H1 (cell line): ENCODE measurements around the gene GNS. TPM values are rescaled to one million over a fixed set of nuclear protein-coding genes. Genes with fewer than 3 reads are reported as not detected.

ENCODE experiments used
- polyA plus RNA-seq, 7 experiments: library from polyadenylated mRNA; depleted of rRNA in 3 of 7; stranded (reverse) in 5 of 7; unstranded in 2 of 7; fragments of >200 nt in 5 of 7; fragments of 200-250 nt in 2 of 7; gene quantifications; 1 replicate in 5 of 7; 2 replicates in 1 of 7; 4 replicates in 1 of 7; pipeline versions ENCODE4 v1.2.1 to v1.2.3, GENCODE V29; 2011 to 2013; ENCODE audit warnings: missing spikeins in 2 of 7, mixed read lengths in 2 of 7
- total RNA-seq: library from RNA; stranded (reverse); fragmentation: NEBNext Ultra II Directional; extraction: Animal tissue kit (Norgen Biotek cat#: 25700); gene quantifications from 2 replicates; pipeline ENCODE4 v1.2.1, GENCODE V29; 2021
- TF ChIP-seq, protein P1 (sequence below): fragments of 300-600 bp; sonication (generic); IDR thresholded peaks from 2 replicates; pipeline ENCODE4 v1.7.1; 2012; ENCODE audit warnings: low read length, moderate library complexity, mild to moderate bottlenecking, inconsistent platforms; ENCODE audit not compliant: insufficient replicate concordance

GNS gene
- total and polyA plus RNA-seq, 2 of the 8 experiments (the other 6 are each of a cell fraction or from before 2014, with no cell fraction given), result 16.0 to 28.5 TPM

DNA sequence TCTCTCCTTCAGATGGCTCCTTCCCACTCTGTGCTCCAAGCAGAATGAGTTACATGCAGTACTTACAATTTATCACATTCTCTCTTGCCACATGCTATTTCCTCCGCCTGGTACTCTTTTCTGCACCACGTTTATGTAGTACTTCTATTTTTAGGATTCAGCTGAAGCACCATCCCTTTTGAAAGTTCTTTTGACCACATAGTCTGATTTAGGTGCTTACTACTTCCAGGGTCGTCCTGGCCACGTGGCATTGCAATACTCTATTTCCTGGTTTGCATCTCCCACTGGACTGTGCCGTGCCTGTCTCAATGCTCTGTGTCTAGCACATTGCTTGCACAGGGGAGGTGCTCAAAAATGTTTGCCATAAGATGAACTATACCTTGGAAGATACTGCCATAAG lies 48.9 kb upstream of the GNS start (continued):
- TF ChIP-seq, protein P1, sequence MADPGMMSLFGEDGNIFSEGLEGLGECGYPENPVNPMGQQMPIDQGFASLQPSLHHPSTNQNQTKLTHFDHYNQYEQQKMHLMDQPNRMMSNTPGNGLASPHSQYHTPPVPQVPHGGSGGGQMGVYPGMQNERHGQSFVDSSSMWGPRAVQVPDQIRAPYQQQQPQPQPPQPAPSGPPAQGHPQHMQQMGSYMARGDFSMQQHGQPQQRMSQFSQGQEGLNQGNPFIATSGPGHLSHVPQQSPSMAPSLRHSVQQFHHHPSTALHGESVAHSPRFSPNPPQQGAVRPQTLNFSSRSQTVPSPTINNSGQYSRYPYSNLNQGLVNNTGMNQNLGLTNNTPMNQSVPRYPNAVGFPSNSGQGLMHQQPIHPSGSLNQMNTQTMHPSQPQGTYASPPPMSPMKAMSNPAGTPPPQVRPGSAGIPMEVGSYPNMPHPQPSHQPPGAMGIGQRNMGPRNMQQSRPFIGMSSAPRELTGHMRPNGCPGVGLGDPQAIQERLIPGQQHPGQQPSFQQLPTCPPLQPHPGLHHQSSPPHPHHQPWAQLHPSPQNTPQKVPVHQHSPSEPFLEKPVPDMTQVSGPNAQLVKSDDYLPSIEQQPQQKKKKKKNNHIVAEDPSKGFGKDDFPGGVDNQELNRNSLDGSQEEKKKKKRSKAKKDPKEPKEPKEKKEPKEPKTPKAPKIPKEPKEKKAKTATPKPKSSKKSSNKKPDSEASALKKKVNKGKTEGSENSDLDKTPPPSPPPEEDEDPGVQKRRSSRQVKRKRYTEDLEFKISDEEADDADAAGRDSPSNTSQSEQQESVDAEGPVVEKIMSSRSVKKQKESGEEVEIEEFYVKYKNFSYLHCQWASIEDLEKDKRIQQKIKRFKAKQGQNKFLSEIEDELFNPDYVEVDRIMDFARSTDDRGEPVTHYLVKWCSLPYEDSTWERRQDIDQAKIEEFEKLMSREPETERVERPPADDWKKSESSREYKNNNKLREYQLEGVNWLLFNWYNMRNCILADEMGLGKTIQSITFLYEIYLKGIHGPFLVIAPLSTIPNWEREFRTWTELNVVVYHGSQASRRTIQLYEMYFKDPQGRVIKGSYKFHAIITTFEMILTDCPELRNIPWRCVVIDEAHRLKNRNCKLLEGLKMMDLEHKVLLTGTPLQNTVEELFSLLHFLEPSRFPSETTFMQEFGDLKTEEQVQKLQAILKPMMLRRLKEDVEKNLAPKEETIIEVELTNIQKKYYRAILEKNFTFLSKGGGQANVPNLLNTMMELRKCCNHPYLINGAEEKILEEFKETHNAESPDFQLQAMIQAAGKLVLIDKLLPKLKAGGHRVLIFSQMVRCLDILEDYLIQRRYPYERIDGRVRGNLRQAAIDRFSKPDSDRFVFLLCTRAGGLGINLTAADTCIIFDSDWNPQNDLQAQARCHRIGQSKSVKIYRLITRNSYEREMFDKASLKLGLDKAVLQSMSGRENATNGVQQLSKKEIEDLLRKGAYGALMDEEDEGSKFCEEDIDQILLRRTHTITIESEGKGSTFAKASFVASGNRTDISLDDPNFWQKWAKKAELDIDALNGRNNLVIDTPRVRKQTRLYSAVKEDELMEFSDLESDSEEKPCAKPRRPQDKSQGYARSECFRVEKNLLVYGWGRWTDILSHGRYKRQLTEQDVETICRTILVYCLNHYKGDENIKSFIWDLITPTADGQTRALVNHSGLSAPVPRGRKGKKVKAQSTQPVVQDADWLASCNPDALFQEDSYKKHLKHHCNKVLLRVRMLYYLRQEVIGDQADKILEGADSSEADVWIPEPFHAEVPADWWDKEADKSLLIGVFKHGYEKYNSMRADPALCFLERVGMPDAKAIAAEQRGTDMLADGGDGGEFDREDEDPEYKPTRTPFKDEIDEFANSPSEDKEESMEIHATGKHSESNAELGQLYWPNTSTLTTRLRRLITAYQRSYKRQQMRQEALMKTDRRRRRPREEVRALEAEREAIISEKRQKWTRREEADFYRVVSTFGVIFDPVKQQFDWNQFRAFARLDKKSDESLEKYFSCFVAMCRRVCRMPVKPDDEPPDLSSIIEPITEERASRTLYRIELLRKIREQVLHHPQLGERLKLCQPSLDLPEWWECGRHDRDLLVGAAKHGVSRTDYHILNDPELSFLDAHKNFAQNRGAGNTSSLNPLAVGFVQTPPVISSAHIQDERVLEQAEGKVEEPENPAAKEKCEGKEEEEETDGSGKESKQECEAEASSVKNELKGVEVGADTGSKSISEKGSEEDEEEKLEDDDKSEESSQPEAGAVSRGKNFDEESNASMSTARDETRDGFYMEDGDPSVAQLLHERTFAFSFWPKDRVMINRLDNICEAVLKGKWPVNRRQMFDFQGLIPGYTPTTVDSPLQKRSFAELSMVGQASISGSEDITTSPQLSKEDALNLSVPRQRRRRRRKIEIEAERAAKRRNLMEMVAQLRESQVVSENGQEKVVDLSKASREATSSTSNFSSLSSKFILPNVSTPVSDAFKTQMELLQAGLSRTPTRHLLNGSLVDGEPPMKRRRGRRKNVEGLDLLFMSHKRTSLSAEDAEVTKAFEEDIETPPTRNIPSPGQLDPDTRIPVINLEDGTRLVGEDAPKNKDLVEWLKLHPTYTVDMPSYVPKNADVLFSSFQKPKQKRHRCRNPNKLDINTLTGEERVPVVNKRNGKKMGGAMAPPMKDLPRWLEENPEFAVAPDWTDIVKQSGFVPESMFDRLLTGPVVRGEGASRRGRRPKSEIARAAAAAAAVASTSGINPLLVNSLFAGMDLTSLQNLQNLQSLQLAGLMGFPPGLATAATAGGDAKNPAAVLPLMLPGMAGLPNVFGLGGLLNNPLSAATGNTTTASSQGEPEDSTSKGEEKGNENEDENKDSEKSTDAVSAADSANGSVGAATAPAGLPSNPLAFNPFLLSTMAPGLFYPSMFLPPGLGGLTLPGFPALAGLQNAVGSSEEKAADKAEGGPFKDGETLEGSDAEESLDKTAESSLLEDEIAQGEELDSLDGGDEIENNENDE, result no peak
